Gastroesophageal sphincter (tissue), 3 donors: ENCODE measurements around the gene SEPTIN7.

Experiments
- EP300 ChIP-seq: sonication (generic); formaldehyde crosslinking; IDR thresholded peaks from one replicate; pipeline ENCODE4 v1.6.1; 2017; ENCODE audit warnings: antibody characterized with exemption, mild to moderate bottlenecking
- POLR2A ChIP-seq, 2 donors: fragments of 450-650 bp; IDR thresholded peaks; one replicate each; pipeline ENCODE4 v1.6.1; 2017; ENCODE audit warnings: antibody characterized with exemption in 2 of 2, mild to moderate bottlenecking in 2 of 2, moderate library complexity in 1 of 2
- POLR2AphosphoS5 ChIP-seq: sonication (generic); formaldehyde crosslinking; IDR thresholded peaks from one replicate; pipeline ENCODE4 v1.6.1; 2017; ENCODE audit warnings: antibody characterized with exemption
- TF ChIP-seq, protein P1 (sequence below), 4 experiments: fragments of 200-600 bp in 2 of 4; fragments of 450-650 bp in 2 of 4; sonication (generic) in 1 of 4; IDR thresholded peaks; one replicate each; pipeline ENCODE4 v1.5.1; 2017 to 2019; ENCODE audit warnings: antibody characterized with exemption in 4 of 4, mild to moderate bottlenecking in 2 of 4, moderate library complexity in 2 of 4

GRCh38 chr7:35792472-35792871, 8.4 kb upstream of the SEPTIN7 start:
- TF ChIP-seq, protein P1, sequence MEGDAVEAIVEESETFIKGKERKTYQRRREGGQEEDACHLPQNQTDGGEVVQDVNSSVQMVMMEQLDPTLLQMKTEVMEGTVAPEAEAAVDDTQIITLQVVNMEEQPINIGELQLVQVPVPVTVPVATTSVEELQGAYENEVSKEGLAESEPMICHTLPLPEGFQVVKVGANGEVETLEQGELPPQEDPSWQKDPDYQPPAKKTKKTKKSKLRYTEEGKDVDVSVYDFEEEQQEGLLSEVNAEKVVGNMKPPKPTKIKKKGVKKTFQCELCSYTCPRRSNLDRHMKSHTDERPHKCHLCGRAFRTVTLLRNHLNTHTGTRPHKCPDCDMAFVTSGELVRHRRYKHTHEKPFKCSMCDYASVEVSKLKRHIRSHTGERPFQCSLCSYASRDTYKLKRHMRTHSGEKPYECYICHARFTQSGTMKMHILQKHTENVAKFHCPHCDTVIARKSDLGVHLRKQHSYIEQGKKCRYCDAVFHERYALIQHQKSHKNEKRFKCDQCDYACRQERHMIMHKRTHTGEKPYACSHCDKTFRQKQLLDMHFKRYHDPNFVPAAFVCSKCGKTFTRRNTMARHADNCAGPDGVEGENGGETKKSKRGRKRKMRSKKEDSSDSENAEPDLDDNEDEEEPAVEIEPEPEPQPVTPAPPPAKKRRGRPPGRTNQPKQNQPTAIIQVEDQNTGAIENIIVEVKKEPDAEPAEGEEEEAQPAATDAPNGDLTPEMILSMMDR (IDR thresholded peaks at IDR 0.05): no peak
- TF ChIP-seq POLR2AphosphoS5: no peak
- no peak for TF ChIP-seq POLR2A (IDR thresholded peaks at IDR 0.05)
- TF ChIP-seq EP300: no peak
